Pancreas (tissue), 10 donors: Measurements from ENCODE around the gene ADGRV1. TPM values are rescaled to one million over a fixed set of nuclear protein-coding genes. Genes with fewer than 3 reads are reported as not detected.

Experiments
- ATAC-seq, 4 donors: fragments of 200-7000 bp; cut with Tn5 transposase; one replicate each; pipeline versions ENCODE4 v1.8.0 to v1.9.1; 2020; ENCODE audit warnings: mild to moderate bottlenecking in 4 of 4, moderate library complexity in 4 of 4
- DNase-seq, 6 donors: peaks; one replicate each; pipeline ENCODE4 v3.0.0-alpha.2; 2020
- FAIRE-seq: peaks from 2 replicates; lab custom pipeline; 2012; peaks lifted over from hg19 to GRCh38; lab: Jason Lieb, UNC
- H3K27ac ChIP-seq, 4 donors: fragments of 200-600 bp; sonication (generic); 1 replicate in 3 of 4; 2 replicates in 1 of 4; pipeline versions ENCODE4 v1.5.0 to v1.8.0; 2020
- H3K27me3 ChIP-seq, 4 donors: fragments of 200-600 bp; one replicate each; pipeline ENCODE4 v1.8.0; 2021
- H3K36me3 ChIP-seq, 3 donors: fragments of 200-600 bp; sonication (generic) in 1 of 3; one replicate each; pipeline versions ENCODE4 v1.5.0 to v1.8.0; 2020 to 2021
- H3K4me1 ChIP-seq, 3 donors: fragments of 200-600 bp; one replicate each; pipeline ENCODE4 v1.8.0; 2021
- H3K4me3 ChIP-seq, 4 donors: fragments of 200-600 bp; sonication (generic) in 2 of 4; one replicate each; pipeline versions ENCODE4 v1.5.0 to v1.8.0; 2020 to 2021
- H3K9me3 ChIP-seq, 4 donors: fragments of 200-600 bp; one replicate each; pipeline ENCODE4 v1.8.0; 2021
- WGBS, 2 donors: extraction: QIAGEN DNeasy Blood & Tissue Kit; methylation state at CpG; one replicate each; pipeline ENCODE4 v1.1.7; 2013; 5-methylcytosine and 5-hydroxymethylcytosine counted together
- intact Hi-C, 3 donors: fragments of 100-400 bp; cut with DNase I; formaldehyde crosslinking; loops; one replicate each; pipeline versions ENCODE4 v1.11.1 to v1.14.2; 2022
- polyA plus RNA-seq, 2 donors: library from polyadenylated mRNA; stranded (reverse); fragments of 200-250 nt; gene quantifications; one replicate each; pipeline ENCODE4 v1.2.3, GENCODE V29; 2013
- total RNA-seq, 6 donors: library from RNA; stranded (reverse); fragmentation: NEBNext Ultra II Directional in 4 of 6; extraction: Animal tissue kit (Norgen Biotek cat#: 25700) in 4 of 6; gene quantifications; one replicate each; pipeline versions ENCODE4 v1.2.1 to v1.2.4, GENCODE V29; 2021 to 2023
- TF ChIP-seq, protein P1 (sequence below), 4 donors: fragments of 200-600 bp; sonication (generic) in 3 of 4; IDR thresholded peaks; one replicate each; pipeline versions ENCODE4 v1.5.0 to v1.8.0; 2021; ENCODE audit warnings: antibody characterized with exemption in 4 of 4
- donor health status: healthy with polysubstance abuse.
- donor health status: DM: no; HTN: no; CAD: no; lungs with moderate emphysema.
- donor health status: DM: no; HTN: no; CAD: no.
- donor health status: control.
- donor health status: control.
- donor health status: Bipolar disorder and iron deficiency.
- donor health status: DM: yes; HTN: yes; CAD: no.
- donor health status: DM: no; HTN: no; CAD: no.
- donor health status: DM: no; HTN: no; CAD: no.
- donor health status: DM: yes; HTN: yes; CAD: no.

The ADGRV1 gene
- total and polyA plus RNA-seq, 8 donors: 3.9 to 6.9 (median 5.4) TPM

GRCh38 chr5:90560771-90561170 lies 2.2 kb downstream of the ADGRV1 start:
- H3K9me3 ChIP-seq: no peaks in the 10 kb centered on the region
- H3K36me3 ChIP-seq: no peaks in the 10 kb centered on the region
- TF ChIP-seq, protein P1, sequence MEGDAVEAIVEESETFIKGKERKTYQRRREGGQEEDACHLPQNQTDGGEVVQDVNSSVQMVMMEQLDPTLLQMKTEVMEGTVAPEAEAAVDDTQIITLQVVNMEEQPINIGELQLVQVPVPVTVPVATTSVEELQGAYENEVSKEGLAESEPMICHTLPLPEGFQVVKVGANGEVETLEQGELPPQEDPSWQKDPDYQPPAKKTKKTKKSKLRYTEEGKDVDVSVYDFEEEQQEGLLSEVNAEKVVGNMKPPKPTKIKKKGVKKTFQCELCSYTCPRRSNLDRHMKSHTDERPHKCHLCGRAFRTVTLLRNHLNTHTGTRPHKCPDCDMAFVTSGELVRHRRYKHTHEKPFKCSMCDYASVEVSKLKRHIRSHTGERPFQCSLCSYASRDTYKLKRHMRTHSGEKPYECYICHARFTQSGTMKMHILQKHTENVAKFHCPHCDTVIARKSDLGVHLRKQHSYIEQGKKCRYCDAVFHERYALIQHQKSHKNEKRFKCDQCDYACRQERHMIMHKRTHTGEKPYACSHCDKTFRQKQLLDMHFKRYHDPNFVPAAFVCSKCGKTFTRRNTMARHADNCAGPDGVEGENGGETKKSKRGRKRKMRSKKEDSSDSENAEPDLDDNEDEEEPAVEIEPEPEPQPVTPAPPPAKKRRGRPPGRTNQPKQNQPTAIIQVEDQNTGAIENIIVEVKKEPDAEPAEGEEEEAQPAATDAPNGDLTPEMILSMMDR (IDR thresholded peaks at IDR 0.05): no peak
- peaks cover 0 to 5% (median 3%) of the 10 kb centered on the region in 3 donors for H3K4me1 ChIP-seq
- no peak for ATAC-seq
- FAIRE-seq: no peak
- DNase-seq: no peak
- 76 to 83% methylated on average over 2 of the region's 2 CpGs for WGBS, 2 donors
- no peak overlapping the region for H3K4me3 ChIP-seq
- intact Hi-C loops: no loop called here
- H3K27me3 ChIP-seq: peaks cover 0 to 7% (median 0%) of the 10 kb centered on the region in 4 donors
- H3K27ac ChIP-seq: no peak overlapping the region

GRCh38 chr5:90561766-90562165 lies 3.2 kb downstream of the ADGRV1 start:
- H3K36me3 ChIP-seq: no peaks in the 10 kb centered on the region
- H3K4me3 ChIP-seq: no peak overlapping the region
- H3K27ac ChIP-seq: no peak overlapping the region
- DNase-seq (no peak), ATAC-seq (no peak), FAIRE-seq (no peak)
- intact Hi-C loops: no loop called here
- 17 to 40% methylated on average over 1 of the region's 1 CpG for WGBS, 2 donors
- no peaks in the 10 kb centered on the region for H3K9me3 ChIP-seq
- peaks cover 0 to 5% (median 3%) of the 10 kb centered on the region in 3 donors for H3K4me1 ChIP-seq
- TF ChIP-seq, protein P1 (IDR thresholded peaks at IDR 0.05): no peak
- H3K27me3 ChIP-seq: peaks cover 0 to 7% (median 0%) of the 10 kb centered on the region in 4 donors

DNA sequence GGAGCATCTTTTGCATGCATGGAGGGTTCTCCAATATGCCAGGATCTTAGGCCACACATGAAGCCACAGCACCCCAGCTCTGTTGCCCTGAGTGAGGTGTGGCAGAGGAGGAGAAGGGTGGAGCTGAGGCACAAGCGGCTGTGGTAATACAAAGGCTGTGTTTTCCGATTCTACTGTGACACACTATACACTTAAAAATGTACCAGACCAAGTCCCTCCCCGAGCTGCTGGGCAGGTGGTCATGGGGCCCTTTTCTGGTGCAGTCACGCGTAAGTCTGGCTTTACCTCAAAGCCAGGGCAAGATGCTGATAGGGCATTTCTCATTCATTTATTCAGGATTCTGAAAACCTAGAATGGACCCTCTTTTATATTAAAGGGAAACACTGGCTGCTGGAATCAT lies 3.7 kb downstream of the ADGRV1 start:
- Histone ChIP-seq H3K27me3 (peaks cover 0 to 7% (median 0%) of the 10 kb centered on the region in 4 donors), H3K4me3 (no peak overlapping the region), H3K36me3 (no peaks in the 10 kb centered on the region), H3K27ac (no peak overlapping the region), H3K9me3 (no peaks in the 10 kb centered on the region), H3K4me1 (peaks cover 0 to 5% (median 3%) of the 10 kb centered on the region in 3 donors)
- intact Hi-C loops: no loop called here
- 79 to 84% methylated on average over 5 of the region's 5 CpGs for WGBS, 2 donors
- ATAC-seq (no peak), FAIRE-seq (no peak), DNase-seq (no peak)
- TF ChIP-seq, protein P1 (IDR thresholded peaks at IDR 0.05): no peak

DNA sequence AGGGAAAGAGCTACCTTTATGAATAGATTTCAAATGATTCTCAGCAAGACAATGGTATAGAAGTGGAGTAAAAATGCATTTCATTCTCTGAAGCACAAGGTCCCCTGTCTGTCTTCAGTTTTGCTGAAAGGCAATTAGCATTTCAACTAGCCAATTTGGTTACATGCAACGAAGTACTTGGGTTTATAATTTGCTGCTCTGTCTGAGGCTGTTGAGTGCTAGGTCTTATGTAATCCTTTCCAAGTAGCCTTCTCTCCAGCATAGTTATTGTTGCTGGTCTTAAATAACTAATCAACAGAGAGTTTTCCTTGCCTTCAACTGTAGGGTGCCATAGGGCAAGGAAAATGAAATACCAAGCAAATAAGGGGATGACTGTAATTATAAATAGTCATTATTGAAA lies 4.5 kb downstream of the ADGRV1 start:
- DNase-seq: no peak
- Histone ChIP-seq H3K36me3 (no peaks in the 10 kb centered on the region), H3K27me3 (peaks cover 0 to 7% (median 0%) of the 10 kb centered on the region in 4 donors), H3K4me1 (peaks cover 0 to 5% (median 3%) of the 10 kb centered on the region in 3 donors), H3K27ac (no peak overlapping the region), H3K9me3 (no peaks in the 10 kb centered on the region), H3K4me3 (no peak overlapping the region)
- no peak for FAIRE-seq
- no peak for ATAC-seq
- TF ChIP-seq, protein P1 (IDR thresholded peaks at IDR 0.05): no peak
- 53 to 59% methylated on average over 1 of the region's 1 CpG for WGBS, 2 donors
- intact Hi-C loops: no loop called here

DNA sequence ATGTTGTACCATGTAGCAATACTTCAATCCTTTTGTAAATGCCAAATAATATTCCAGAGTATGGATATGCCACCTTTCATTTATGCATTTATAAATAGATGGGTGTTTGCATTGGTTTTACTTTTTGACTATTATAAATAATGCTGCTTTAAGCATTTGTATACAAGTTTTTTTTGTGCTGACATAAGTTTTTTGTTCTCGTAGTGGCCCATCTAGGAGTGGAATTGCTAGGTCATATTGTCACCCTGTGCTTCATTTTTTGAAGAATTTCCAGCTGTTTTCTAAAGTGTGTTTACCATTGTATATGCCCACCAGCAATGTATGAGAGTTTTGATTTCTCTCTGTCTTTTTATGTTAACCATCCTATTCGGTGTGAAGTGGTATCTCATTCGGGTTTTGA lies 6.9 kb downstream of the ADGRV1 start:
- Histone ChIP-seq H3K36me3 (no peaks in the 10 kb centered on the region), H3K4me3 (no peak overlapping the region), H3K27me3 (no peaks in the 10 kb centered on the region), H3K9me3 (no peaks in the 10 kb centered on the region), H3K27ac (no peak overlapping the region), H3K4me1 (no peaks in the 10 kb centered on the region)
- intact Hi-C loops: no loop called here
- ATAC-seq: no peak
- no peak for DNase-seq
- WGBS, 2 donors: 92 to 98% methylated on average over 3 of the region's 3 CpGs
- FAIRE-seq: no peak
- TF ChIP-seq, protein P1 (IDR thresholded peaks at IDR 0.05): no peak
